Measurements from ENCODE around the gene TUBB6. TPM values are rescaled to one million over a fixed set of nuclear protein-coding genes. Genes with fewer than 3 reads are reported as not detected.

The TUBB6 gene
- total RNA-seq, 1 experiment from 2014 or later, result 240 TPM

DNA sequence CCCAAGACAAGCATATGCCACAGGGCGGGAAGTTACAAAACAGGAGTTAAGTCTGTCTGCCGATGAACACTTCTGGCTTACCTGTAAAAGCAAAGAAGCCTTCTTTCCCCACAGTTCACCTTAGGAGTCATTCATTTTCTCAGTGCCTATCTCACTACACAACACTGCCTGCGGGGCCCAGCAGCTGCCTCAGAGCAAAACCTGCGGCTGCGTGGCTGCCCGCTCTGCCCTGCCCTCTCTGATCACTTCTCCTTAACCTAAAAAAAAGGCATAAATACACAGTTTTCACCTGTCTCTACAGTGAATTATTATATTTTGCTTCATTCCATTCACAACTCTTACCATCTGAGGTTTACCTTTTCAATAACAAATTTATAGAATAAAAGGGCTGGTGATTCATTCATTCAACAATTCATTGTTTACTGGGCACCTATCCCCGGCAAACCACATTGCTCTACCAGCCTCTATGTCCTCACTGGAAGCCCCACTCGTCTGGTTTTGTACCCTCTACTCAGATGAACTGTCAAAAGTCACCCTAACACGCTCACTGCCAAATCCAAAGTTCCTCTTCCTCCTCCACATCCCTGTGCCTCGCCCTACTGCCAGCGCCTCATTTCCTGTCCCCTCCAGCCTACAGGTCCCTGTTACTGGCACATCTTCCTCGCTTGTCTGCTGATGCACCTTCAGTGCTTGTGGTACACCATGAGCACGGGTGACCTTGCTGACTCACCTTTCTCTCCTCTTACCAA, 37.6 kb downstream of the TUBB6 start:
- TF ChIP-seq, protein P1, sequence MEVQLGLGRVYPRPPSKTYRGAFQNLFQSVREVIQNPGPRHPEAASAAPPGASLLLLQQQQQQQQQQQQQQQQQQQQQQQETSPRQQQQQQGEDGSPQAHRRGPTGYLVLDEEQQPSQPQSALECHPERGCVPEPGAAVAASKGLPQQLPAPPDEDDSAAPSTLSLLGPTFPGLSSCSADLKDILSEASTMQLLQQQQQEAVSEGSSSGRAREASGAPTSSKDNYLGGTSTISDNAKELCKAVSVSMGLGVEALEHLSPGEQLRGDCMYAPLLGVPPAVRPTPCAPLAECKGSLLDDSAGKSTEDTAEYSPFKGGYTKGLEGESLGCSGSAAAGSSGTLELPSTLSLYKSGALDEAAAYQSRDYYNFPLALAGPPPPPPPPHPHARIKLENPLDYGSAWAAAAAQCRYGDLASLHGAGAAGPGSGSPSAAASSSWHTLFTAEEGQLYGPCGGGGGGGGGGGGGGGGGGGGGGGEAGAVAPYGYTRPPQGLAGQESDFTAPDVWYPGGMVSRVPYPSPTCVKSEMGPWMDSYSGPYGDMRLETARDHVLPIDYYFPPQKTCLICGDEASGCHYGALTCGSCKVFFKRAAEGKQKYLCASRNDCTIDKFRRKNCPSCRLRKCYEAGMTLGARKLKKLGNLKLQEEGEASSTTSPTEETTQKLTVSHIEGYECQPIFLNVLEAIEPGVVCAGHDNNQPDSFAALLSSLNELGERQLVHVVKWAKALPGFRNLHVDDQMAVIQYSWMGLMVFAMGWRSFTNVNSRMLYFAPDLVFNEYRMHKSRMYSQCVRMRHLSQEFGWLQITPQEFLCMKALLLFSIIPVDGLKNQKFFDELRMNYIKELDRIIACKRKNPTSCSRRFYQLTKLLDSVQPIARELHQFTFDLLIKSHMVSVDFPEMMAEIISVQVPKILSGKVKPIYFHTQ (CRISPR knock-in tag; IDR thresholded peaks at IDR 0.05), result no peak
- peaks cover 72% of the 10 kb centered on the region for H3K36me3 Mint-ChIP-seq
- H3K27me3 Mint-ChIP-seq (ENCODE audit: low read depth), result no peaks in the 10 kb centered on the region
- H3K4me1 Mint-ChIP-seq, result no peaks in the 10 kb centered on the region
- no peak overlapping the region for H3K4me3 Mint-ChIP-seq
- H3K9me3 Mint-ChIP-seq, result no peaks in the 10 kb centered on the region
- ChIA-PET CTCF (no interaction called here), POLR2A (no interaction called here)
- peak overlapping the region; percentile 80 for H3K27ac Mint-ChIP-seq
- ATAC-seq, result no peak
- no peak for DNase-seq (ENCODE audit: low spot score)

DNA sequence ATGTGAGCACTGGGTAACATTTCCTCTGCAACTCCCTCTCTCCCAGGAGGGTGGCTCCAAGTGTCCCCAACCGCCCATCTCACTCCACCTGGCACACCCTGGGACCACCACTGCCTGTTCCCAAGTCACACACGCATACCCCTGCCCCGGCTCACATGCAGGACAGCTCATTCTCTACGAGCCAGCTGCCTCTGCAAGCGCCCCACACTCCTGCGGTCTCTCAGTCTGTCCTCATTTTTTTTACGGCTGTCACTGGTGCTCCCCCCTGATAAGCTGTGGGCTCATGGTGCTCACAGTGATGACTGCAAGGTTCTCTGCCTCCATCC, 38.2 kb downstream of the TUBB6 start:
- no peaks in the 10 kb centered on the region for H3K27me3 Mint-ChIP-seq (ENCODE audit: low read depth)
- ATAC-seq (no peak), DNase-seq (ENCODE audit: low spot score) (no peak)
- no peaks in the 10 kb centered on the region for H3K9me3 Mint-ChIP-seq
- TF ChIP-seq SOX15 (CRISPR knock-in tag; IDR thresholded peaks at IDR 0.05) (no peak), ZNF219 (CRISPR knock-in tag; IDR thresholded peaks at IDR 0.05; ENCODE audit: borderline replicate concordance) (no peak), TCF7 (CRISPR knock-in tag; IDR thresholded peaks at IDR 0.05; ENCODE audit: low read depth) (no peak), MXD4 (CRISPR knock-in tag; IDR thresholded peaks at IDR 0.05; ENCODE audit: borderline replicate concordance) (no peak), NFATC4 (CRISPR knock-in tag; IDR thresholded peaks at IDR 0.05) (no peak), ZNF138 (CRISPR knock-in tag; conservative IDR thresholded peaks at IDR 0.05) (no peak), OVOL2 (CRISPR knock-in tag; IDR thresholded peaks at IDR 0.05; ENCODE audit: borderline replicate concordance) (no peak), ZNF317 (CRISPR knock-in tag; IDR thresholded peaks at IDR 0.05; ENCODE audit: borderline replicate concordance, low read depth) (no peak), NFE2L1 (CRISPR knock-in tag; IDR thresholded peaks at IDR 0.05) (no peak), GTF2I (CRISPR knock-in tag; conservative IDR thresholded peaks at IDR 0.05) (no peak)
- TF ChIP-seq, protein P2, sequence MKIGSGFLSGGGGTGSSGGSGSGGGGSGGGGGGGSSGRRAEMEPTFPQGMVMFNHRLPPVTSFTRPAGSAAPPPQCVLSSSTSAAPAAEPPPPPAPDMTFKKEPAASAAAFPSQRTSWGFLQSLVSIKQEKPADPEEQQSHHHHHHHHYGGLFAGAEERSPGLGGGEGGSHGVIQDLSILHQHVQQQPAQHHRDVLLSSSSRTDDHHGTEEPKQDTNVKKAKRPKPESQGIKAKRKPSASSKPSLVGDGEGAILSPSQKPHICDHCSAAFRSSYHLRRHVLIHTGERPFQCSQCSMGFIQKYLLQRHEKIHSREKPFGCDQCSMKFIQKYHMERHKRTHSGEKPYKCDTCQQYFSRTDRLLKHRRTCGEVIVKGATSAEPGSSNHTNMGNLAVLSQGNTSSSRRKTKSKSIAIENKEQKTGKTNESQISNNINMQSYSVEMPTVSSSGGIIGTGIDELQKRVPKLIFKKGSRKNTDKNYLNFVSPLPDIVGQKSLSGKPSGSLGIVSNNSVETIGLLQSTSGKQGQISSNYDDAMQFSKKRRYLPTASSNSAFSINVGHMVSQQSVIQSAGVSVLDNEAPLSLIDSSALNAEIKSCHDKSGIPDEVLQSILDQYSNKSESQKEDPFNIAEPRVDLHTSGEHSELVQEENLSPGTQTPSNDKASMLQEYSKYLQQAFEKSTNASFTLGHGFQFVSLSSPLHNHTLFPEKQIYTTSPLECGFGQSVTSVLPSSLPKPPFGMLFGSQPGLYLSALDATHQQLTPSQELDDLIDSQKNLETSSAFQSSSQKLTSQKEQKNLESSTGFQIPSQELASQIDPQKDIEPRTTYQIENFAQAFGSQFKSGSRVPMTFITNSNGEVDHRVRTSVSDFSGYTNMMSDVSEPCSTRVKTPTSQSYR (CRISPR knock-in tag; IDR thresholded peaks at IDR 0.05), result no peak
- TF ChIP-seq, protein P3, sequence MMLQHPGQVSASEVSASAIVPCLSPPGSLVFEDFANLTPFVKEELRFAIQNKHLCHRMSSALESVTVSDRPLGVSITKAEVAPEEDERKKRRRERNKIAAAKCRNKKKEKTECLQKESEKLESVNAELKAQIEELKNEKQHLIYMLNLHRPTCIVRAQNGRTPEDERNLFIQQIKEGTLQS (CRISPR knock-in tag; conservative IDR thresholded peaks at IDR 0.05), result no peak
- TF ChIP-seq, protein P4, sequence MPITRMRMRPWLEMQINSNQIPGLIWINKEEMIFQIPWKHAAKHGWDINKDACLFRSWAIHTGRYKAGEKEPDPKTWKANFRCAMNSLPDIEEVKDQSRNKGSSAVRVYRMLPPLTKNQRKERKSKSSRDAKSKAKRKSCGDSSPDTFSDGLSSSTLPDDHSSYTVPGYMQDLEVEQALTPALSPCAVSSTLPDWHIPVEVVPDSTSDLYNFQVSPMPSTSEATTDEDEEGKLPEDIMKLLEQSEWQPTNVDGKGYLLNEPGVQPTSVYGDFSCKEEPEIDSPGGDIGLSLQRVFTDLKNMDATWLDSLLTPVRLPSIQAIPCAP (CRISPR knock-in tag; IDR thresholded peaks at IDR 0.05), result no peak
- TF ChIP-seq, protein P5, sequence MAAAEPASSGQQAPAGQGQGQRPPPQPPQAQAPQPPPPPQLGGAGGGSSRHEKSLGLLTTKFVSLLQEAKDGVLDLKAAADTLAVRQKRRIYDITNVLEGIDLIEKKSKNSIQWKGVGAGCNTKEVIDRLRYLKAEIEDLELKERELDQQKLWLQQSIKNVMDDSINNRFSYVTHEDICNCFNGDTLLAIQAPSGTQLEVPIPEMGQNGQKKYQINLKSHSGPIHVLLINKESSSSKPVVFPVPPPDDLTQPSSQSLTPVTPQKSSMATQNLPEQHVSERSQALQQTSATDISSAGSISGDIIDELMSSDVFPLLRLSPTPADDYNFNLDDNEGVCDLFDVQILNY (CRISPR knock-in tag; IDR thresholded peaks at IDR 0.05), result no peak
- TF ChIP-seq, protein P6, sequence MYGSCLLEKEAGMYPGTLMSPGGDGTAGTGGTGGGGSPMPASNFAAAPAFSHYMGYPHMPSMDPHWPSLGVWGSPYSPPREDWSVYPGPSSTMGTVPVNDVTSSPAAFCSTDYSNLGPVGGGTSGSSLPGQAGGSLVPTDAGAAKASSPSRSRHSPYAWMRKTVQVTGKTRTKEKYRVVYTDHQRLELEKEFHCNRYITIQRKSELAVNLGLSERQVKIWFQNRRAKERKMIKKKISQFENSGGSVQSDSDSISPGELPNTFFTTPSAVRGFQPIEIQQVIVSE (CRISPR knock-in tag; IDR thresholded peaks at IDR 0.05; ENCODE audit: borderline replicate concordance), result no peak
- H3K27ac Mint-ChIP-seq, result peak overlapping the region; percentile 80
- H3K4me3 Mint-ChIP-seq, result no peak overlapping the region
- H3K36me3 Mint-ChIP-seq, result peaks cover 74% of the 10 kb centered on the region
- CTCF ChIA-PET, result interaction anchor here (1.3 kb wide), 1 partner anchor 18 kb away, joined by 3 read pairs; no protein-coding TSS in a partner anchor
- POLR2A ChIA-PET, result no interaction called here
- no peaks in the 10 kb centered on the region for H3K4me1 Mint-ChIP-seq

Measured in WTC11 (cell line).